Measurements from ENCODE around the gene LRRC32.
A peak's percentile ranks its signal among the peaks of the same experiment; 100 is the strongest.

GRCh38 chr11:76629853-76630599, 40.5 kb downstream of the LRRC32 start:
- TF ChIP-seq CTCF (IDR thresholded peaks at IDR 0.05) (peak in 1 of 5 experiments; percentile 30), EP300 (IDR thresholded peaks at IDR 0.05) (peak in 1 of 2 donors; percentile 79)
